Measurements from ENCODE around the gene PRDM15.

DNA sequence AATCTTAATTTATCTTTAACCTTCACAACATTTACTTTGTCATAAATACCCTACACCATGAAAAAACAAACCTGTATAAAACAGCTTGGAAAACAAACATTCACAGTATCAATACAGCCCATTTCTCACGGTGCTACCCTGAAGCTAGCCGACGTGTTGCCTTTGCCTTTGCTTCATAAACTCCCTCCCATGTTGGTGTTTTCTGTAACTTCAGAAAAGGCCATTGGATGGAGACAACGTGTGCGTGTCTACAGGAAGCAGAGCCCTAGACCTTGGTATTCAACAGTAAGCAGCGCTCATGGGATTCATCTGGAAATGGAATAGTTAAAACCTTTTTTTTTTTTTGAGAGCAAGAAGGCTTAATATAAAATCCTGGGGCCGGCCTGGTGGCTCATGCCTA, 7.2 kb upstream of the PRDM15 start:
- TF ChIP-seq, protein P1, sequence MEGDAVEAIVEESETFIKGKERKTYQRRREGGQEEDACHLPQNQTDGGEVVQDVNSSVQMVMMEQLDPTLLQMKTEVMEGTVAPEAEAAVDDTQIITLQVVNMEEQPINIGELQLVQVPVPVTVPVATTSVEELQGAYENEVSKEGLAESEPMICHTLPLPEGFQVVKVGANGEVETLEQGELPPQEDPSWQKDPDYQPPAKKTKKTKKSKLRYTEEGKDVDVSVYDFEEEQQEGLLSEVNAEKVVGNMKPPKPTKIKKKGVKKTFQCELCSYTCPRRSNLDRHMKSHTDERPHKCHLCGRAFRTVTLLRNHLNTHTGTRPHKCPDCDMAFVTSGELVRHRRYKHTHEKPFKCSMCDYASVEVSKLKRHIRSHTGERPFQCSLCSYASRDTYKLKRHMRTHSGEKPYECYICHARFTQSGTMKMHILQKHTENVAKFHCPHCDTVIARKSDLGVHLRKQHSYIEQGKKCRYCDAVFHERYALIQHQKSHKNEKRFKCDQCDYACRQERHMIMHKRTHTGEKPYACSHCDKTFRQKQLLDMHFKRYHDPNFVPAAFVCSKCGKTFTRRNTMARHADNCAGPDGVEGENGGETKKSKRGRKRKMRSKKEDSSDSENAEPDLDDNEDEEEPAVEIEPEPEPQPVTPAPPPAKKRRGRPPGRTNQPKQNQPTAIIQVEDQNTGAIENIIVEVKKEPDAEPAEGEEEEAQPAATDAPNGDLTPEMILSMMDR (IDR thresholded peaks at IDR 0.05), result no peak
- no peak for TF ChIP-seq POLR2A (IDR thresholded peaks at IDR 0.05)

Measured in thyroid gland (tissue), 4 donors.